Stimulated activated CD4-positive, alpha-beta T cell treated with anti-CD3 and anti-CD28 coated beads, Interleukin-15, amount 100 ng/mL, for 24 hours (primary cell): ENCODE measurements around the gene EXOC2.

ENCODE experiments used
- DNase-seq: peaks from one replicate; pipeline ENCODE4 v3.0.0-alpha.2; 2020

EXOC2 gene

DNA sequence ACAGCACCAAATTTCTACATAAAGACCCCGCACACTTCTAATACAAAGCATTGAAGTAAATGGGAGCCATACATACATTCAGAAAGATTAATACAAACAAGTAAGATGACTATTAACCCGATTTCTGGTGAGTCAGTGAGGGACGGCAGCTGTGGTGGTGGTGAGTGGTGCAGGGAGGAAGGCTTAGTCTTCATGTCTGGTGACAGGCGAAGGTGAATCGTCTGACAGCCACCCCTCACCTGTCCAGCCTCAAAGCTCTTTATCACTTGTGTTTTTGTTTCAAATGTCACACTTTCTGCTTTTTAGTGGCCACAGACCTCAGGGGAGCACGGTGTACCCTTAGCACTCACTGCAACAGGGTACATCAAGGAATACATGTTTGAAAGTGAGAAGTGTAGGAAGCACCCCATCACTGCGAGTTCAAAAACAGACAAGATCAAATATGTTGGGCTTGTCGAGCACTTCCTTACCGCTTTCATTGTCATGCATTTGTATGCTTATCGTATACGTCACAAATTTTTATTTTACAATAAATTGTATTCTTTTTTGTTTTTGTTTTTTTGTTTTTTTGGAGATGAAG is 237.8 kb downstream of the EXOC2 start:
- peak; percentile 68 for DNase-seq

DNA sequence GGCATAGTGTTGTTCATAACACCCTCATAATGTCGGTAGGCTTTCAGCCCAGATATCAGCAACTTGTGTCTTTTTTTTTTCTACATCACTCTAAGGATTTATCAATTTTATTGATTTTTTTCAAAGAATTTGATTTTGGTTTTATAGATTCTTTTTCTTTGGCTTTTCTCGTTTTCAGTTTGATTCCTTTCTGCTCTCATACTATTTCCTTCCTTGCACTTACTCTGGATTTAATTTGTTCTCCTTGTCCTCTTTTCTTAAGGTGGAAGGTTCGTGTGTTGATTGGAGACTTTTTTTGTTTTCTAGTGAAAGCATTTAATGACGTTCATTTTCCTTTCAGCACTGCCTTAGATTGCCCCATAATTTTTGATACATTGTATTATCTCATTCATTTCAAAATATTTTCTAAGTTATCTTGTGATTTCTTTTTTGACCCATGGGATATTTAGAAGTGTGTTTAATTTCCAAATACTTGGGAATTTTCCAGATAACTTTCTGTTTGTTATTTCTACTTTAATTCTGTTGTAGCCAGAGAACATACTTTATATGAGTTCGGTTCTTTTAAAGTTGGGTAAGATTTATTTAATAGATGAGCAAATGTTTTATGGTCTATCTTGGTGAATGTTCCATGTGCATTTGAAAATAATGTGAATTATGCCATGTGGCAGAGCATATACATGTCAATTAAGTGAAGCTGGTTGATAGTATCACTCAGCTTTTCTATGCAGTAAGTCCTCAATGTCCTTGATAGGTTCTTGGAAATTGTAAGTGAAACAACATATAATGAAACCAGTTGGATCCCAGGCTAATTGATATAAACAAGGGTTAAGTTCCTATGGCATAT is 238.6 kb downstream of the EXOC2 start:
- DNase-seq = no peak

DNA sequence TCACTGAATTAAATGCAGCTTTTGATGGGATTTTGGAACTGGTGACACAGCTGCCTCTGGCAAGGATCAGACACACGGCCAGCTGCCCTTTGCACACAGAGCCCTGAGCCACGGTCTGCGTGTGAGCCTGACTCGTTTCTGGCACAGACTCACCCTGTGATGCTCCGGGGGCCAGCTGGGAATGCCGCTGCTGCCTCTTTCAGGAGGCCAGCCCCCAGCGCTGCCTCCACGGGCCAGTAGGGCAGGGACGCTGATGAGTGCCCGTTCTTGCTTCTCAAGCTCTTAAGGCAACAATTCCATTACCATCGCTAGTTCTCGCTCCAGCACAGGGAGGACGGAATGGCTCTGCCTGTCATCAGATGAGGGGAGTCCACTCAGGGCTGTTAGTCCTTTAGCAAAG is 239.8 kb downstream of the EXOC2 start:
- DNase-seq = no peak

DNA sequence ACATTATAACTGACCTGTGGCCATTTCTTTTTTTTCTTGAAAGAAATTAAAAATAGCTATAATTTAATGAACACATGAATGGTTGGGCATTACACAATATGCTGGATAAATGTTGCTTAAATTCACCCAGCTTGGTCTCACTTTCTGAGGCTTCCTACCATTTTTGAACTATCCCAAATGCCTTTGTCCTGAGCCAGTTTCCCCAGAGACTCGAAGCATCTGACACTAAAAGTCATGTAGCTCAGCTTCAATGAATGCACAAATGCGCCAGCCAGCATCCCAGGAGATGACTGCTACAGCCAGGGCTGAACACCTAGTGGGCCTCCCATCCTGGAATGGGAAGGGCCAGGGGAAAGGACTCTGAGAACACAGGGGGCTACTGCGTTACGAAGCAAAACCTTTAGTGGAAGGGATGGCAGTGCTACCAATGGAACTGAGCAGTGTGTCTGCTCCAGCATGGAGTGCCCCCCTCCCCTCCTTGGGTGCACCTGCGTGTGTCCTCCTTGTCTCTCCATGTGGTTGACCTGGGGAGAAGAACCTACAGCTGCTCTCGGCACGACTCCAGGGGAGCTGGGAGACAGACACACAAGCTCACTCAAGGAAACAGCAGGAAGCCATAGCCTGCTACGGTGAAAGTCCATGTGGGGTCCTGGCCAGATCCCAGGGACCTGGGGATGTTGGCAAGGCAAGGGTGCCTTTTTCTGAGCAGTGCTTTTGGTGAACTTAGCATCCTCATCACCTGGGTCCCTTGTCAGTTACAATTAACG is 240.5 kb downstream of the EXOC2 start:
- DNase-seq = no peak

DNA sequence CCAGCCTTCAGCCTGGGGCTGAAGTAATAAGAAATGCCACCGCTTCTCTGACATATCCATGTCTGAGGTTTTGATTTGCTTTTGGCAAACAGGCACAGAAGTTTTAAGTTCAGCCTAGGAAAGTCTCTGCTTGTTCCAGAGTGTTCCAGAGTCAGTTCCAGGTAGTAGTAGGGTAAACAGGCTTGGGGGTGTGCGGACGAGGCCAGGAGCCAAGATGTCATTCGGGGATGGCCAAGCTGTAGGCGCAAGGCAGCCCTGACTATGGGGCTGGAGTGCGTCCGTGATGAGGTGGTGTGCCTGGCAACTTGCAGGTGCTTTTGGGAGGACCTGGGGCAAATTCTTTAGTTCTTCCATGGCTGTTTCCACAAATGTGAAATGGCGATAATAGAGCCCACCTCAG is 241.1 kb downstream of the EXOC2 start:
- DNase-seq = no peak

DNA sequence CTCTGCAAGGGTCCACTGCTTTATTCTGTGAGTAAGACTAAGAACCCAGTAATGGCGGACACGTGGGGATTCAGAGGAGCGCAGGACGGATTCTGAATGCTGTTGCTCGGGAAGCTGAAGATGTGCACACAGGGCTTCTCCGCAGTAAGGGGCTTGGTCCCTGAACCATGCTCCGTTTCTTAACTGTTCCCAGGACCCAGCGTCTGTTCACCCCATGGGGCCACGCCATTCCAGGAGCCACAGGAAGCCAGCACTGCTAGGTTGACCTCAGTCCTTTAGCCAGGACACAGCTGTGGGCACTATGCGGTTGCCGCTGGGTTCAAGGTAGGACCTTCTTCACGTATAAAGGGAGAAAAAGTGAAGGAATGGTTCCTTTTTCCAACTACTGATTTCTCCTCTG is 241.6 kb downstream of the EXOC2 start:
- no peak for DNase-seq

DNA sequence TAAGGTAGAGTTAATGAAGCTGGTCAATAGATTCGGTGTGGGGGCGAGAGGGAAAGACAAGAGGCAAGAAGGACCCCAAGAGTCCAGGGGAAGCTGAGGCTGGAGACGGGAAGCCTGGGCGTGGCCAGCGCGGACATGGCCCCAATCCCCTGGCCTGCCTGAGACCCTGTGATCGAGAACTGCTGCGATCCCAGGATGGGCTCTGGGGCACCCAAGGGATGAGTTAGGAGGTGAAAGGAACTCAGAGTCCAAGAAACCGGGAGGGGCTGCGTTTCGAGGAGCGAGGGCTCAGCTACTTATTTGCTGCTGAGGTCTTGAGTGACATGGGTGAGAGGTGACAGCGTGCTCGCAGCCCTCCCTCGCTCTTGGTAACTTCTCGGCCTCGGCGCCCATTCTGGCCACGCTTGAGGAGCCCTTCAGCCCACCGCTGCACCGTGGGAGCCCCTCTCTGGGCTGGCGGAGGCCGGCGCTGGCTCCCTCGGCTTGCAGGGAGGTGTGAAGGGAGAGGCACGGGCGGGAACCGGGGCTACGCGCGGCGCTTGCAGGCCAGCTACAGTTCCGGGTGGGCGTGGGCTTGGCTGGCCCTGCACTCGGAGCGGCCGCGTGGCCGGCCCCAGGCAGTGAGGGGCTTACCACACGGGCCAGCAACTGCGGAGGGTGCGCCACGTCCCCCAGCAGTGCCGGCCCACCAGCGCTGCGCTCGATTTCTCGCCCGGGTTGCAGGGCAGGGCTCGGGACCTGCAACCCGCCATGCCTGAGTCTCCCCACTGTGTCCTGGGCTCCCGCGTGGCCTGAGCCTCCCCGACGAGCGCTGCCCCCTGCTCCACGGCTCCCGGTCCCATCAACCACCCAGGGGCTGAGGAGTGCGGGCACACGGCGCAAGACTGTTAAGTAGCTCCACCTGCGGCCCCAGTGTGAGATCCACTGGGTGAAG is 243.2 kb downstream of the EXOC2 start:
- no peak for DNase-seq

DNA sequence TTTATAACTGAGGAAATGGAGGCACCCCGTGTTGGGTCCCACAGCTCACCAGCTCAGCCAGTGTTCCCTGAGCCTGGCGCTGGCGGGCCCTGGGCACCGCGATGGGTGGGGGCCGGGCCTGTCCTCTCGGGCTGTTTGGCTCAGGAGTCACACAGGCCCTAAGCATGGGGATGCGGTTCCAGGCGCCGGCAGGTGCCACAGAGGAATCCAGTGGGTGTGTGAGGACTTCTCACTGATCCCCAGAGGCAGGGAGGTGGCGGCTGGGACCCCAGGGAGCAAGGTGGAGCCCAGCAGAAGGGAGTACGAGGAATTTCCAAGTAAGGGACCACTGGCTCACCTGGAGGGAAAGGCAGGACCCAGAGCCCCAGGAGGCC is 243.9 kb downstream of the EXOC2 start:
- DNase-seq = no peak

DNA sequence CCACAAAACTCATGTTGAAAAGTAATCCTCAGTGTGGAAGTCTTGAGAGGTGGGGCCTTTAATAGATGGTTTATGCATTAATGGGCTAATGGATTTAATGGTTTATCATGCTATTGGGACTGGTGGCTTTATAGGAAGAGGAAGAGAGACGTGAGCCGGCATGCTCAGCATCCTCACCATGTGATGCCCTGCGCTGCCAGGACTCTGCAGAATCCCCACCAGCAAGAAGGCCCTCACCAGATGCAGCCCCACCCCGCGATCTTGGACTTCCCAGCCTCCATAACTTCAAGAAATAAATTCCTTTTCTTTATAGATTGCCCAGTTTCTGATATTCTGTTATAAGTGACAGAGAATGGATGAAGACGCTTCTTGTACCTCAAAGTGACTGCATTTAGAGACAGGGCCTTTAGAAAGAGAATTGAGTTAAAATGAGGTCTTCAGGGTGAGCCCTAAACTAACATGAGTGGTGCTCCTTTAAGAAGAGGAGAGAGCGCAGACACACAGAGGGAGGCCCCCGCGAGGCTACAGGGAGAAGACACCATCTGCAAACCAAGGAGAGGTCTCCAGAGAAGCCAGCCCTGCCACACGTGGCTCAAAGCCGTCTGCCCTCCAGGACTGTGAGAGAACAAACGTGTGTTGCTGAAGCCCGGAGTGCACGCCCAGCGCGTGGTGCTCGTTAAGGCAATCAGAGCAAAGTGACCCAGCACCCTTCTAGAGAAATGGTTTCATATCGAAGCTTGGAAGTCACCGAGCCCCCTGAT is 244.5 kb downstream of the EXOC2 start:
- DNase-seq = no peak

DNA sequence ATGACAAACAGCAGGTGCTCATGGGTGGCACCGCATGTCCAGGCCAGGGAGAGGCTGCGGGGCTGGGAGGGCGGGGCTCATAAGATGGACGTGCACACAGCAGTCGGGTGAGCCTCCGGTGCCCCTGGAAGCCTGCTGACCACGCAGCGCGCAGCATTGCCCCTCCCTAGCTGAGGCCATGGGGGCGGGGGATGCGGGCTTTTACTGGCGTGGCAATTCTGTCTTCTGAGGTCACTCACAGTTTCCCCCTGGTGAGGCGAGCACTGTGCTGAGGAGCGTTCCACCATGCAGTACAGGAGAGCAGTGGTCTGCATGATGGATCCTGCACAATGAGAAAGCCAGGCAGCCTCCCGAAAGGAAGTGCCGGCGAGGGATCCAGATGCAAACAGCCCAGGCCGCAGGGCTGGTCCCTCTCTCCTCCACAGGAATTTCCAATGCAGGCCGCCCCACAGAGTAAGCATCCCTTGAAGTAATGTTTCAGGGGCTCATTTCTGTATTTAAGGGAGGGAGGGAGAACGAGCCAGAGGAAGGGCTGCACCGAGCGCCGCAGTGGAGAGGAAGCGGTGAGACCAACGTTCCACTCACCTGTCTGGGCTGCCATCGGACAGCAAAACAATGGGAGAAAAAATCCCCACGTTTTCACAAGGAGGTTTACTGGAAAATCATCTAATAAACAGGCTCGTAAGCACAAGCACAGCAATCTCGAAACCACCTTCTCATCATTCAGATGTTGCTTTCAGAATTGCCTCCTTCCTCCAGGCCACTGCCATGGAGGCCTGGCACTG is 245.4 kb downstream of the EXOC2 start:
- peak; percentile 68 for DNase-seq

DNA sequence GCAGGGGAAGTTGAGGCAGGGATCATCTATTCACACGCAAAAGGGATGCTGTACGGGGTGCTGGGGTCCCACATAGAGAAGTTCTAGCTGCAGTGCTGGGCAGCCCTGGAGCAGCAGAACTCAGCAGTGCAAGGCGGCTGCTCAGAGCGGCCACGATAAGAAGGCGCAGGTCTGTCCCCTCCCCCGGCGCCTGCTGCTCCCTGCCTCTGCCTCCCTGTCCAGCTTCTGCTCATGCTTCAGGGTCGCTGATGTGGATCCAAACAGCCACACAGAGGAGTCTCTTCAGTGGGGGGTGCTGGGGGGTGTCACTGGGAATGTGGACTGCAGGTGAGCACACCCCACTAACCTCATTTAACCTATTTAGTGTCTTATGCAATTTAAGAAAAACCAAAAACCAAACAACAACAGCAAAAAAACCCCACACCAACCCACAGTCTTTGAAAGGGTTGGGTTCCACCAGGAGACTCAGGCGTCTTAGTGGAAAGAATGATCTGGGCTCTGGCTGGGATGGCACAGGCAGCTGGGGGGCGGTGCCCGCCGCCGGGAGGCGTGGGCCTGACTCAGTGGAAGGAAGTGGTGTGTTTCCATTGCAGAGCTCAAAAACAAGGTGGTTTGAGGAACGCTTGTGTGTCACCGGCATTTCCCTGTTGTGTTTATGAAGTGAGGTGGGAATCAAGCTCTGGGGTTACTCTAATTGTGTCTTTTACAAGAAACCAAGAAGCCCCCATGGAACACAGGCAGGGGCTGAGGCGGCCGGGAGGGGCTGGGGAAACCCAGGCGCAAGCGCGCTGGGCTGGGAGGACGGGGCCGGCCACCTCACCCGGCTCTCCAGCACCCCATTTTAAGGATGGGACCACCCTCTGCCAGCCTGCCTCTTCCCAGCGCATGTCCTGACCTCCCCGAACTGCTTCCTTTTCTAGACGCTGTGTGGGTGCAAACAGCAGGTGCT is 246.2 kb downstream of the EXOC2 start:
- DNase-seq = peak; percentile 96

DNA sequence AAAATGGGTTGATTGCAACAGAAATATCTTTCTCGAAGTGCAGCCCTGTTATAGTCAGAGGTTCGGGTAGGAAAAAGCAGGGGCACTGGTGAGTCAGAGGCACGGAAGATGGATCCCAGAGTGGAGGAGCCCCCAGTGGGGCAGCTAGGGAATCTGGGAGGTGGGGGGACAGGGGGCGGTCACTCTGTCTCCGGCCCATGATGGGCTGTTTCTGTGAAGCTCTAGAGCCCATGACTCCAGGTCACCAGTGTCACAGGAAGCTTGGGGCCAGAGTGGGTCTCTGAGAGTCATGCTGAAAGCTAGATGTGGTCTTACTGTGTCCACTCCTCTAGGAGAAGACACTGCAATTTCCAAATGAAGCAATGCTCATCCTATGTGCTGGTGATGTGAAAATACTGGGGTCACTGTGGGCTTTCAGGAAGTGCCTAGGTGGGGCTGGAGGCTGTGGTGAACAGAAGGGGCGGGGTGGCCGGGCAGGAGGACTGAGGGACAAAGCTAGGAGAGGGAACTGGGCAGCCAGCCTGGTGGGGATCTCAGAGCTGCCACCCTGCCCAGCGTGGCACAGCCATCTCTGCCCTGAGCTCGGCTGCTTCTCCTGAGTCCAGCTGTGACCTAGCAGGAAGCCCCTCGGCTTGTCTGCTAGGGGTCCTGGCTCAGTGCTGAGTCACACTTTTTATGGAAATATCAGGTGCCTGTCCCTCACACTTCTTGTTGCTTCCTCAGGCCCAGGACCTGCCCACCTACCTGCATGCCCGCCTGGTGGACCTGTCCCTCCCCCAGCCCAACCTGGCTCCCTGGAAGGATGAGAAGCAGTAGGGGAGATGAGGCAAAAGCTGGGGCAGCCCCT is 247.1 kb downstream of the EXOC2 start:
- DNase-seq = no peak

DNA sequence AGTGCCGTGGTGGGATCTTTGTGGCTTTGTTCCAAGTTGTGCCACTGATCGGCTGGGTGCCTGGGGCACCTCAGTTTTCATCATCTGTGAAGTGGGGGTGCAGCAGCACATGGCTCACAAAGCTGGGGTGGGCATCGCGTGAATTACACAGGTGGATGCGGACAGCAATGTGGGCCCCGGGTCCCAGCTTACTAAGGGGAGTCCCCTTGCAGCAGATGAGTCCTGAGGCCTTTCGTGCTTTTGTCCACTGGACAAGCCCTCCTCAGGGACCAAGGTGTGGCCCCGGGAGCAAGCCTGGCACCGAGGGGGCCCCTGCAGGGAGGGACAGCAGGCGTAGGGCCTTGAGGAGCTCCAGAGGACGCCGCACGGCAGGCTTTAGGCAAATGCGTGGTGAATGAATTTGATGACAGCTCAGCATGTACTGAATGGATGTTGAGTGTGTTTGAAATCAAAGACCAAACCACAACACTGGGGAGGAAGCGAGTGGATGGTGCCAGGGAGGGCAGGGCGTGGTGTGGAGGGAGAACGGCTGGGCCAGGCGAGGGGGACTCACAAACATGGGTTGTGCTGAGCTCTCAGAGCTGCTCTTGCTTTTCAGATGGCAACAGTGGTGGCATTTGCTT is 248.2 kb downstream of the EXOC2 start:
- DNase-seq = peak; percentile 66

DNA sequence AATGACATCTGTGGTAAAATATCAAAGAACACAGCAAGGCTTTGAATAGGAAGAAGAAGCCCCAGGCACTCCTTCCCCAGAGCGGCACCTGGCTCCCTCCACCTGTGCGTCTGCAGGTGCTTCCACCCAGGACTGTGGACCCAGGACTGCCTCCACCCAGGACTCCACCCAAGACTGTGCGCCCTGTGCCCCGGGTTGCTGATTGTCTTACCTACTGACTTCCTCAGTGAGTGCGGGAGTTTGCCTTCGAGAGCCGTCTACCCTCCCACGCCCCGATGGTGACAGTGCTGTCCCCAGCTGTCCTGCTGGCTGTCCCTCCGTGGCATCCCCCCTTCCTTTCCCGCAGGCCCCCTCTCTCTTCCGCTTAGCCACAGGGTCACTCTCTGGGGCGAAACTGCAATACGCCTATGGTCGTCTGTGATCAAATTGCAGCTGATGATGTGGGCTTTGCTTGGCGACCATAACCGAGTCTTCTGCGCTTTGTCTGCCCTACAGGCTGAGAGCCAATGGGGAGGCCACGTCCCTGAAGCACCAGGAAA is 249.2 kb downstream of the EXOC2 start:
- DNase-seq = no peak

DNA sequence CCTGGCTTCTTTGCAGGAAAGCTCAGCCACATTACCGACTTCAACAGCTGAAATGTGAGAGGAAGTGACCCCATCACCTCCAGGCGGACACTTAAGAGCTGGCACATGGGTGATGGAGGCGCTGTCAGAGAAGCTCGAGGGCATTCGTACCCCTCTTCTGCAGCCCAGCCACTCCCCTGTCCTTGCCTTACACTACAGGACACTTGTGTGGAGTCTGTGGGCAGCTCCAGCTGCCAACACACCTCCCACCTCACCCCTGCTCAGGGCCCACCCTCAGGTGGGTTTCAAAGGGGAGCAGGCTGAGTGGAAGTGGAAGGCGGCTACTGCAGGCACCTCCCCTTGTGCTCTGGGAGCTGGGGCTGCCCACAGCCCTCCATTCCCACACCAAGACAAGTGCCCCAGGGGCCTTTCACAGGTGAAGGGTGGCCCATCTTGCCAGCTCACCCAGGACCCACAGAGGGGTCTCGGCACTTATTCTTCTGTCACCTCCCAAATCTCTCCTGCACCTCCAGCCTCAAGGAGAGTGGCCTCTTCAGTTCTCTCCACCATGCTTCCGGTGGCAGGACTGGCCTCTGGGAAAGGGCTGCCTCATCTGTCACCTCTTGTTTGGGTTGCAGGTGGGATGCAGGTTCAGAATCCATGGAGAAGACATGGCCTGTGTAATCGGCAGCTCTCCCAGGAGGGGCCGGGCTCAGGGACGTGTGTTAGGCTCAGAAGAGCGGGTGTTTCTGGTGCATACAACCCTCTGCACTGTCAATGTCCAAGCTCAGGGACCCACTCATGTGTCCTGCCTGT is 251.6 kb downstream of the EXOC2 start:
- DNase-seq = no peak

DNA sequence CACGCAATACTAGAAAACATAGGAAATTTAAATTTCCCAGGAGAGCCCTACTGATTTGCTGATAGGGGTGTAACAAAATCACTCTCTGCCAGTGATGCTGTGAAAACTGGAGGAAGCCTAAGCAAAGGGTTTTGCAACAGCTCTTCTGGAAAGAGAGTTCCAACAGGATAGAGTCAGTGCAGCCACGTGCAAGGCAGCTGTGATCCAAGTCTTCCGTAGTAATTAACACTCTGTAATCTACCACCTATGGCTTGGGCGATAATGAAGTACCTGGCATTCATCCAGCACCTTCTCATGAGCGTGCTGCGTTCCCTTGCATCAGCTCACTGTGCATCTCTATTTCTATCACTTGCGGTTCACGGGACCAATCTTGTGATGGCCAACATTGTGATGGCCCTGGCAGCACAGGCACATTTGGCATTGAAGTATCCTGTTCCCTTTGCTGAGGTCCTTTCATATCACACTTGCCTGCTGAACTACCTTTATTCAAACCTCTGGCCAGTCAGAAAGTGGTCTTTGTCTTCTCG is 253.2 kb downstream of the EXOC2 start:
- no peak for DNase-seq

DNA sequence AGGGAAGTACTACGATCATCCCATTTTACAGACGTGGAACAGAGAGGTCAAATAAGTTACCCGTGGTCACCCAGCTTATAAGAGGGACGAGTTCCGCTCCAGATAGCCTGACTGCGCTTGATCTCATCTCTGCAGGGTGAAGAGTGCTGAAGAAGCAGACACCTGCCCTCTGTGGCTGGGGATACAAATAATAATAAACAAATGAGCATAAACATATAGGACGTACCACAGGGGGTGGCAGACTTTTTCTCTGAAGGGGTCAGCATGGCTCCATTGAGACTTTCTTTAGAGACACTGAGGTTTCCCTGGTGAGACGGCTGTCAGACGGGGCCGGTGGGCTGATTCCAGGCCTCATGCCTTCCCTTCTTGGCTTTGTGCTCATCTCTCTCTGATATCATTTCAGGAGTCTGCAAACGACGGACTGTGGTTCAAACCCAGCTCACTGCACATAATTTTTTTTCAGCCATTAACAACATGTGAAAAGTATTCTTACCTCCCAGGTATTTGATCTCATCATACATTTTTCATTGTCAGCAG is 254.2 kb downstream of the EXOC2 start:
- no peak for DNase-seq
